Large intestine (tissue), 3 donors: ENCODE data around the gene TPSD1. TPM values are rescaled to one million over a fixed set of nuclear protein-coding genes. Genes with fewer than 3 reads are reported as not detected.

ENCODE experiments used
- DNase-seq, 2 donors: peaks; one replicate each; pipeline versions ENCODE4 v3.0.0 to v3.0.0-alpha.2; 2013
- H3K27ac ChIP-seq: one replicate; pipeline ENCODE4 v1.5.1; 2013; ENCODE audit warnings: low read length
- H3K27me3 ChIP-seq: 2 replicates; pipeline ENCODE4 v1.6.1; 2013; ENCODE audit warnings: low read length; ENCODE audit not compliant: control insufficient read depth, insufficient read depth
- H3K36me3 ChIP-seq: 2 replicates; pipeline ENCODE4 v1.6.1; 2013; ENCODE audit warnings: low read length; ENCODE audit not compliant: control insufficient read depth, insufficient read depth
- H3K4me1 ChIP-seq: one replicate; pipeline ENCODE4 v1.6.1; 2013; ENCODE audit warnings: low read length; ENCODE audit not compliant: control insufficient read depth, insufficient read depth
- H3K4me3 ChIP-seq: one replicate; pipeline ENCODE4 v1.5.1; 2013; ENCODE audit warnings: low read length
- H3K9me3 ChIP-seq: one replicate; pipeline ENCODE4 v1.6.1; 2013; ENCODE audit warnings: mild to moderate bottlenecking, low read depth, low read length, moderate library complexity; ENCODE audit not compliant: control insufficient read depth
- WGBS: methylation state at CpG from one replicate; pipeline ENCODE4 v1.1.5; 2013; ENCODE audit warnings: low lambda C conversion rate; ENCODE audit not compliant: insufficient coverage; 5-methylcytosine and 5-hydroxymethylcytosine counted together
- polyA plus RNA-seq: library from polyadenylated mRNA; unstranded; fragments of 120-200 nt; gene quantifications from one replicate; pipeline ENCODE4 v1.2.1, GENCODE V29; 2013

TPSD1 gene
- polyA plus RNA-seq, 1 donor, result 0.06 TPM

DNA sequence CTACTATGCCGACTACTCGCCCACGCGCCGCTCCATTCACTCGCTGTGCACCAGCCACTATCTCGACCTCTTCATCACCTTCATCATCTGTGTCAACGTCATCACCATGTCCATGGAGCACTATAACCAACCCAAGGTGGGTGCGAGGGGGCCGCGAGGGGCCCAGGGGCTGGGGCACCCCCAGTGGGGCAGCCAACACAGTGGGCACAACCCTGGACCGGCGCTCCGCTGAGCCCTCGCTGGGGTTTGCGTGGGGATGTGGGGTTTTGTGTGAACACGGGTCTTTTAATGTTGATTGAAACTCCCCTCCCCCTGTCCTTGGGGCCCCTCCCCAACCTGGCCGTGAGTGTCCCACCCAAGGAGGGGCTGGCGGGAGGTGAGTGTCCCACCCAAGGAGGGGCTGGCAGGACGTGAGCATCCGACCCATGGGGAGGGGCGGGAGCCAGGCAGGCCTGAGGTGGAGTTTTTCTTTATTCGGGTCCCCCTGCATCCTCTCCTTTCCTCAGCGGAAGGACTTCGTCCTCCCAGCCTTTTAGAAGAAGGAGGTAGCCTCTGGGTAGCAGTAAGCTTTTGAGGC, 42.0 kb upstream of the TPSD1 start:
- Histone ChIP-seq H3K36me3 (no peaks in the 10 kb centered on the region), H3K27ac (no peak overlapping the region), H3K4me3 (no peak overlapping the region), H3K27me3 (no peaks in the 10 kb centered on the region), H3K4me1 (no peaks in the 10 kb centered on the region), H3K9me3 (no peaks in the 10 kb centered on the region)
- WGBS, result 100% methylated on average over 1 of the region's 25 CpGs
- DNase-seq, result no peak

DNA sequence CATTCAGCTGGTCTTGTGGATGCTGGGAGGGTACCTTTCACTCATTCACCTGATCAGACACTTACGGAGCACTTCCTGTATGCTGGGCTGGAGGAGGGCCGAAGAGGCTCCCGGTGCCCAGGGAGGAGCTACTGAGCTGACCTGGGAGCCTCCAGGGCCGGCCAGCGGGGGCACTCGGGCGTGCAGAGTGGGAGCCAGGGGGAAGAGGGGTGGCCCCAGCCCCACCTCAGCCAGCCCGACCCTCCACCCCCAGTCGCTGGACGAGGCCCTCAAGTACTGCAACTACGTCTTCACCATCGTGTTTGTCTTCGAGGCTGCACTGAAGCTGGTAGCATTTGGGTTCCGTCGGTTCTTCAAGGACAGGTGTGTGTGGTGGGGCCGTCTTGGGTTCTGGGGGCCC, 41.1 kb upstream of the TPSD1 start:
- no peak overlapping the region for H3K4me3 ChIP-seq
- no peak for DNase-seq
- no peaks in the 10 kb centered on the region for H3K4me1 ChIP-seq
- H3K36me3 ChIP-seq, result peaks cover 2% of the 10 kb centered on the region
- no peak overlapping the region for H3K27ac ChIP-seq
- no CpG with 5 or more reads among the region's 16 CpGs for WGBS
- H3K9me3 ChIP-seq, result no peaks in the 10 kb centered on the region
- H3K27me3 ChIP-seq, result no peaks in the 10 kb centered on the region

DNA sequence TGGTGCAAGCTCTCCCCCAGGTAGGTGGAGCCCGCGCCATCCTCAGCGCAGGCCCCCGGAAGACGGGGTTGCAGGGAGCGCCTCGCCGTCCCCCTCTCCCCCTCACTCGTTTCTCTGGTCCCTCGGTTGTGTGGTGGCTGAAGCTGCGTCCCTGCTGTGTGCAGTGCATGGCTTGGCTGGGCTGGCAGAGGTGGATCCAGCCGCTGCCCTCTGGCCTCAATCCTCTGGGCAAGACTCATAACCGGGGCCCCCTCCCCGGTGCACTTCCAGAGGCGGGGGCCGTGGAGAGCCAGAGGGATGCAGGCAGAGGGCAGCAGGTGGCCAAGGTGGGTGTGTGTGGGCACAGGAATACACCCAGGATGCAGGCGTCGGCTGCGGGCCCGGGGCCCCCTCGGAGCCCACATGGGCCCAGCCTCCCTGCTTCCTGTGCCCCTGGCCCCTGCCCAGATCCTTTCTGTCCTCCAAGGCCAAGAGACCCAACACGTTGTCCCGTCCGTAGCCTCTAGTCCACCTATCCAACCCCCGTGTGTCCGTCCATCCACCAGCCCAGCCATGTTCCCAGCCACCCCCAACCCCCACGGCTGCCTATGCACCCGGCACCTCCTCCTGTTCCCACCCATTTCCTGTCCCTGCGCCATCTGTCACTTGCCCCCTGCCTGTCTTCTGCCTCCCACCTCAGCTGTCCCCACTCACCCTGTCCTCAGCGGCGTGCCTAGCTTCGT, 40.1 kb upstream of the TPSD1 start:
- Histone ChIP-seq H3K27me3 (no peaks in the 10 kb centered on the region), H3K4me1 (no peaks in the 10 kb centered on the region), H3K9me3 (no peaks in the 10 kb centered on the region), H3K4me3 (no peak overlapping the region), H3K27ac (no peak overlapping the region), H3K36me3 (peaks cover 2% of the 10 kb centered on the region)
- no CpG with 5 or more reads among the region's 32 CpGs for WGBS
- DNase-seq, result no peak

DNA sequence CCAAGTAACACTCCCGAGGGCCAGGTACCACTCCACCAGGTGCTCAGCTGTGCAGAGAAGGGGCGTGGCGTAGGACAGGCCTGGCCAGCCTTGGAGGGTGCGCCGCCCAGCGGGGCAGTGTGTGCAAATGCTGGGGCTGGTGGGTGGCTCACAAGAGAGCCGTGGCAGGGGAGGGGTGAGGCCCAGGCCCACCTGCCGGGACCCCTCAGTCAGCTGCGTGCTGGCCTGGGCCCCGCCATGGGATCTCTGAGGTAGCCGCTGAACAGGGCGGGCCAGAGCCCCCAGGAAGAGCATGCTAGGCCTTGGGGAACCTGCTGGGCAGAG, 39.6 kb upstream of the TPSD1 start:
- DNase-seq, result no peak
- no CpG with 5 or more reads among the region's 12 CpGs for WGBS
- no peak overlapping the region for H3K27ac ChIP-seq
- H3K9me3 ChIP-seq, result no peaks in the 10 kb centered on the region
- no peaks in the 10 kb centered on the region for H3K27me3 ChIP-seq
- H3K4me1 ChIP-seq, result no peaks in the 10 kb centered on the region
- no peak overlapping the region for H3K4me3 ChIP-seq
- H3K36me3 ChIP-seq, result peaks cover 2% of the 10 kb centered on the region

DNA sequence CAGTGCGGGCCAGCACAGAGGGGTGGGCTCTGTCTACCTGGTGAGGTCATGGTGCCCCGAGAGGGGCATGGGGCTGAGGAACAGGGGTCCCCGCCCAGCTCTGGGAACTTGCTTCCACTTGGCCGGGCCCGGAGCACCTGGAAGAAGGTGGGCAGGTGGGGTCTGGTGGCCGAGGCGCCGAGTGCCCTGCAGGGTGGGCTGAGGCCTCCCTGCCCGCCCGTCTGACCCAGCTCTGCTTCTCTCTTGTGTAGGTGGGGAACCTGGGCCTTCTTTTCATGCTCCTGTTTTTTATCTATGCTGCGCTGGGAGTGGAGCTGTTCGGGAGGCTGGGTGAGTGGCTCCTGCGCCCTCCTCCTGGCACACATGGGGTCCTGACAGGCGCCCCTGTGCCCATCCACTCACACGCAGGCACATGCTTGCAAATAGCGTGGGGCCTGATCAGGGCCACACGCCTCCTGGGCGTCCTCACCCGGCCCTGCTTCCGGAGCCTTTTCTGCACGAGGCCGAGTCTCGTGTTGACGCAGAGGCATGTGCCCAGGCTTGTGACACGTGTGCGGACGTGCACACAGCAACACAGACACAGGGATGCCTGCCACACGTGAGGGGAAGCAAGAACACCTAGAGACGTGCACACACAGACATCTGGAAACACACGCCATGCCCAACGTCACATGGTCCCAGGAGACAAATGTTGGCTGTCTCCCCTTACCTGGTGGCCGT, 39.0 kb upstream of the TPSD1 start:
- no peak overlapping the region for H3K27ac ChIP-seq
- no CpG with 5 or more reads among the region's 32 CpGs for WGBS
- no peak for DNase-seq
- H3K27me3 ChIP-seq, result no peaks in the 10 kb centered on the region
- no peaks in the 10 kb centered on the region for H3K9me3 ChIP-seq
- H3K36me3 ChIP-seq, result peaks cover 2% of the 10 kb centered on the region
- H3K4me3 ChIP-seq, result no peak overlapping the region
- H3K4me1 ChIP-seq, result no peaks in the 10 kb centered on the region

DNA sequence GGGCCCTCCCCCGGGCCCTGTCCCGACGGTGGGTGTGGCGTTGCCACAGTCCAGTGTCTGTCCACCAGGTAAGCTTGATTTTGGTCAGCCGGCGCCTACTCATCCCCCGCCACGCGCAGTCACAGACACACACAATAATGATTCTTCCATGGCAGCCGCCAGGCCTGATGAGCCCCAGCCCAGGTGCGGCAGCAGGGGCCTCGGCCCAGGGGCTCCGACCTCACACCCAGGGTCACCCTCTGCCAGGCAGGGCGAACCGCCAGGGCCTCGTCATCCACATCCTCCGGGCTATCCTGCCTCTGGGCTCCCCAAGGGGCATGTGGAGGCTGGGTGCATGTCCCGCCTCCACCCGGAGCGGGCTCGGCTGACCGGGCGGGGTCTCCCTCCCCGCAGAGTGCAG, 38.3 kb upstream of the TPSD1 start:
- H3K36me3 ChIP-seq, result peaks cover 2% of the 10 kb centered on the region
- H3K4me1 ChIP-seq, result no peaks in the 10 kb centered on the region
- no peak overlapping the region for H3K4me3 ChIP-seq
- H3K27ac ChIP-seq, result no peak overlapping the region
- no peaks in the 10 kb centered on the region for H3K27me3 ChIP-seq
- DNase-seq, result no peak
- WGBS, result no CpG with 5 or more reads among the region's 24 CpGs
- H3K9me3 ChIP-seq, result no peaks in the 10 kb centered on the region

DNA sequence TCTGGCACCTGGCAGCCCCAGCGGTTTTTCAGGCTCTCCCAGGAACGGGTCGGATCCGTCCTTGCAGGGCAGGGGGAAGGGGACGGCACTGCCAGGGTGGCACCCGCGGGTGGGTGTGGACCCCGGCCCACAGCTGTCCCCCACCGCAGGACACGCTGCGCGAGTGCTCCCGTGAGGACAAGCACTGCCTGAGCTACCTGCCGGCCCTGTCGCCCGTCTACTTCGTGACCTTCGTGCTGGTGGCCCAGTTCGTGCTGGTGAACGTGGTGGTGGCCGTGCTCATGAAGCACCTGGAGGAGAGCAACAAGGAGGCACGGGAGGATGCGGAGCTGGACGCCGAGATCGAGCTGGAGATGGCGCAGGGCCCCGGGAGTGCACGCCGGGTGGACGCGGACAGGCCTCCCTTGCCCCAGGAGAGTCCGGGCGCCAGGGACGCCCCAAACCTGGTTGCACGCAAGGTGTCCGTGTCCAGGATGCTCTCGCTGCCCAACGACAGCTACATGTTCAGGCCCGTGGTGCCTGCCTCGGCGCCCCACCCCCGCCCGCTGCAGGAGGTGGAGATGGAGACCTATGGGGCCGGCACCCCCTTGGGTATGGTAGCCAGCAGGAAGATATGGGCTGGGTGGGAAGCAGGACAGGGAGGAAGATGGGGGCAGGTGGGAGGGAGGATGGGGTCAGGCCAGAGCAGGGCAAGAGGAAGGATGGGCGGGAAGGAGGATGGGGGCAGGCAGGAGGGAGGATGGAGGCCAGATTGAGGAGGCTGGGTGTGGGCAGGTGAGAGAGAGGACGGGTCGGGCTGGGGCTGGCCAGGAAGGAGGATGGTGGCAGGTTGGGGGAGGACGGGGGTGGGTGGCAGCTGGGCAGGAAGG, 37.6 kb upstream of the TPSD1 start:
- no CpG with 5 or more reads among the region's 49 CpGs for WGBS
- Histone ChIP-seq H3K4me3 (no peak overlapping the region), H3K36me3 (peaks cover 2% of the 10 kb centered on the region), H3K27ac (no peak overlapping the region), H3K27me3 (no peaks in the 10 kb centered on the region), H3K4me1 (no peaks in the 10 kb centered on the region), H3K9me3 (no peaks in the 10 kb centered on the region)
- DNase-seq, result no peak

DNA sequence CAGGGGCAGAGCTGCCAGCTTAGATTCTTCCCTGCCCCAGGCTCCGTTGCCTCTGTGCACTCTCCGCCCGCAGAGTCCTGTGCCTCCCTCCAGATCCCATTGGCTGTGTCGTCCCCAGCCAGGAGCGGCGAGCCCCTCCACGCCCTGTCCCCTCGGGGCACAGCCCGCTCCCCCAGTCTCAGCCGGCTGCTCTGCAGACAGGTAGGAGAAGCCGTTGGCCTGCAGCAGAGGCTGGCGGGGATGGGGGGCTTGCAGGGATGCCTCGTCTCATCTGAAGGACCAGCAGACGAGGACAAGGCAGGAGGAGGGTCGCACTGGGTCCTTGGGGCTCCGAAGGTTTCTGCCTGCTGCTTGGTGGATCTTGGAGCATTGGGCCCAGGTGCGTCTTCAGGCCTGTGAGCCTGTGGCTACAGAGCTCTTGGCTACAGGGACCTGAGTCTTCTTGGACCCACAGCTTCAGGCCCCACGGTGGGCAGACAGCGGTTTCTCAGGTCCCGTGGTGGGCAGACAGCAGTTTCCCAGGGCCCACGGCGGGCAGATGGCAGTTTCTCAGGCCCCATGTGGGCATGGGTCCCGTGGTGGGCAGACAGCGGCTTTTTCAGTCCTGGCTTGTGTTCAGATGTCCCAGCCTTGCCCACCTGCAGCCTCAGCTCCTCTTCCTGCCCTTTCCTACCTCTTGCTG, 36.8 kb upstream of the TPSD1 start:
- no peaks in the 10 kb centered on the region for H3K27me3 ChIP-seq
- no CpG with 5 or more reads among the region's 24 CpGs for WGBS
- no peak for DNase-seq
- peaks cover 2% of the 10 kb centered on the region for H3K36me3 ChIP-seq
- no peaks in the 10 kb centered on the region for H3K9me3 ChIP-seq
- no peaks in the 10 kb centered on the region for H3K4me1 ChIP-seq
- H3K27ac ChIP-seq, result no peak overlapping the region
- H3K4me3 ChIP-seq, result no peak overlapping the region

DNA sequence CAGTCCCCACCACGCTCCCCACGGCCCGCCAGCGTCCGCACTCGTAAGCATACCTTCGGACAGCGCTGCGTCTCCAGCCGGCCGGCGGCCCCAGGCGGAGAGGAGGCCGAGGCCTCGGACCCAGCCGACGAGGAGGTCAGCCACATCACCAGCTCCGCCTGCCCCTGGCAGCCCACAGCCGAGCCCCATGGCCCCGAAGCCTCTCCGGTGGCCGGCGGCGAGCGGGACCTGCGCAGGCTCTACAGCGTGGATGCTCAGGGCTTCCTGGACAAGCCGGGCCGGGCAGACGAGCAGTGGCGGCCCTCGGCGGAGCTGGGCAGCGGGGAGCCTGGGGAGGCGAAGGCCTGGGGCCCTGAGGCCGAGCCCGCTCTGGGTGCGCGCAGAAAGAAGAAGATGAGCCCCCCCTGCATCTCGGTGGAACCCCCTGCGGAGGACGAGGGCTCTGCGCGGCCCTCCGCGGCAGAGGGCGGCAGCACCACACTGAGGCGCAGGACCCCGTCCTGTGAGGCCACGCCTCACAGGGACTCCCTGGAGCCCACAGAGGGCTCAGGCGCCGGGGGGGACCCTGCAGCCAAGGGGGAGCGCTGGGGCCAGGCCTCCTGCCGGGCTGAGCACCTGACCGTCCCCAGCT, 35.7 kb upstream of the TPSD1 start:
- WGBS, result no CpG with 5 or more reads among the region's 55 CpGs
- Histone ChIP-seq H3K9me3 (no peaks in the 10 kb centered on the region), H3K27me3 (no peaks in the 10 kb centered on the region), H3K4me3 (no peak overlapping the region), H3K27ac (no peak overlapping the region), H3K4me1 (peaks cover 8% of the 10 kb centered on the region), H3K36me3 (peaks cover 2% of the 10 kb centered on the region)
- DNase-seq, result no peak
